PFSK-1 (cell line): ENCODE measurements around the gene RIN3.

Source experiments
- FOXP2 ChIP-seq: optimal IDR thresholded peaks from 2 replicates; pipeline ENCODE3; 2011; ENCODE audit warnings: borderline replicate concordance, control low read depth, inconsistent platforms; ENCODE audit not compliant: insufficient read depth; ENCODE audit errors: extremely low read length, extremely low read depth
- POLR2AphosphoS5 ChIP-seq: IDR thresholded peaks from 2 replicates; pipeline ENCODE4 v1.6.1; 2012; ENCODE audit warnings: low read depth, mild to moderate bottlenecking, control low read depth, low read length, moderate library complexity
- REST ChIP-seq, 2 experiments: IDR thresholded peaks; 2 replicates each; pipeline versions ENCODE4 v1.6.1 to v1.8.0; 2011 to 2012; ENCODE audit warnings: low read depth in 2 of 2, low read length in 2 of 2, control low read depth in 1 of 2, inconsistent platforms in 1 of 2, mild to moderate bottlenecking in 1 of 2, moderate library complexity in 1 of 2; ENCODE audit not compliant: insufficient read depth in 1 of 2
- SIN3A ChIP-seq: IDR thresholded peaks from 2 replicates; pipeline ENCODE4 v1.6.1; 2012; ENCODE audit warnings: mild to moderate bottlenecking, low read length, moderate library complexity, borderline replicate concordance; ENCODE audit not compliant: insufficient read depth
- TAF1 ChIP-seq: IDR thresholded peaks from 2 replicates; pipeline ENCODE4 v1.6.1; 2012; ENCODE audit warnings: low read length, control low read depth, borderline replicate concordance; ENCODE audit not compliant: insufficient read depth

RIN3 gene

DNA sequence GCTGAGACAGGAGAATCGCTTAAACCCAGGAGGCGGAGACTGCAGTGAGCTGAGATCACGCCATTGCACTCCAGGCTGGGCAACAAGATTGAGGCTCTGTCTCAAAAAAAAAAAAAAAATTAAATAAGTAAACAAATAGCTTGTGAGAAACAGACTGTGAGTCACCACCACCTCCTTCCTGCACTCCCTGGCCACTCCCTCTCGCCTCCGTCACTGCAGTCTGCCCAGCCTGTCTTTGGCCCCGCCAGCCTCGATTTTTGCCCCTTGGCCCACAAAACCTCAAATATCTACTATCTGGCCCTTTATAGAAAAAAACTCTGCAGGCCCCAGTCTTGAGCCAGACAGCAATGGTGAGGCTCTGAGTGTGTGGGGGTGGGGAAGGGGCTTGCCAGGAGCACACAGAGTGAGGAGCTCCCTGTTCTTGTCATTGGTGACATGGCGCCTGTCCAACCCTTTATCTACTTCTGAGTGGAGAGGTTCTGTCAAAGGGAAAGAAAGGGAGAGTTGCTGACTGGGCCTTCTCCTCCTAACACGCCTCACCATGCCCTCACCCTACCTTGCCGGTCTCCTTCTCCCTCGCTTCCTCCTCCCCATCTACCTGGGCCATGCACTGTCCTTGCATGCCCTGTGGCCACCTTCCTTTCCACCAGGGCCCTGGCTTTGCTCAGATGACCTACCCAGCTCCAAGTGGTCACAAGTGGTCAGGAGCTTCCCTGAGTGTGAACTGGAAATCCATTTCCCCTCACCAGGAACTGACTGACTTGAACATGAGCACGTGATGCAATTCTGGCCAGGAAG, 212.8 kb downstream of the RIN3 start:
- TF ChIP-seq POLR2AphosphoS5 (no peak), FOXP2 (peak; percentile 59), TAF1 (no peak)

DNA sequence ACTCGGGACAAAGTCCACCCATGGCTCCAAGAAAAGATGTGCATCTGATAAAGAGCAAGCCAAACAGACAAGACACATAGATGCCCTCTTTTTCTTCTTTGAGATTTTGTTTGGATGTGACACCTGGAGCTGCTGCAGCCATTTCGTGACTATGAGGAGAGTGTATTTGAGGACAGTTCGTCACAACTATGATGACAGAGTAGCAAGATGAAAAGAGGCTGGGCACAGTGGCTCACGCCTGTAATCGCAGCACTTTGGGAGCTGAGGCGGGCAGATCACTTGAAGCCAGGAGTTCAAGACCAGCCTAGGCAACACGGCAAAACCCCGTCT, 213.3 kb downstream of the RIN3 start:
- TF ChIP-seq SIN3A = no peak
- TF ChIP-seq REST (IDR thresholded peaks at IDR 0.05; ENCODE audit: insufficient read depth in 1 of 2, low read depth in 2 of 2, low read length in 2 of 2) = no peak
- no peak for TF ChIP-seq FOXP2
- no peak for TF ChIP-seq TAF1
- no peak for TF ChIP-seq POLR2AphosphoS5

GRCh38 chr14:92728759-92729364, 215.3 kb downstream of the RIN3 start:
- TF ChIP-seq FOXP2 (no peak), REST (IDR thresholded peaks at IDR 0.05; ENCODE audit: insufficient read depth in 1 of 2, low read depth in 2 of 2, low read length in 2 of 2) (no peak), POLR2AphosphoS5 (no peak), TAF1 (no peak), SIN3A (no peak)

- TF ChIP-seq FOXP2 (no peak), SIN3A (no peak), REST (IDR thresholded peaks at IDR 0.05; ENCODE audit: insufficient read depth in 1 of 2, low read depth in 2 of 2, low read length in 2 of 2) (no peak), TAF1 (no peak), POLR2AphosphoS5 (no peak)
Observed at GRCh38 chr14:92729634-92730358, 216.2 kb downstream of the RIN3 start.

- TF ChIP-seq POLR2AphosphoS5 (no peak), SIN3A (no peak), FOXP2 (no peak), TAF1 (no peak), REST (IDR thresholded peaks at IDR 0.05; ENCODE audit: insufficient read depth in 1 of 2, low read depth in 2 of 2, low read length in 2 of 2) (no peak)
Observed at GRCh38 chr14:92731622-92732115, 218.1 kb downstream of the RIN3 start.
